ENCODE data around the gene GYG2. TPM values are rescaled to one million over a fixed set of nuclear protein-coding genes. Genes with fewer than 3 reads are reported as not detected.

Gene GYG2
- total and polyA plus RNA-seq, 9 donors: 1.3 to 5.3 (median 3.1) TPM

Other genes with a start within 250 kb of the GYG2 start
- gene CD99, start 137.6 kb upstream of the GYG2 start, total RNA-seq: 158 TPM
- 100 to 1,000 TPM; 265 to 382 (median 326) TPM for gene CD99, start 137.6 kb upstream of the GYG2 start, polyA plus RNA-seq (ENCODE audit: insufficient read depth in 1 of 8, insufficient read length in 8 of 8, low replicate concordance in 1 of 8)
- gene XG, start 76.9 kb upstream of the GYG2 start, total RNA-seq: 3.7 TPM
- gene XG, start 76.9 kb upstream of the GYG2 start, polyA plus RNA-seq (ENCODE audit: insufficient read depth in 1 of 8, insufficient read length in 8 of 8, low replicate concordance in 1 of 8): 1 to 10 TPM in 4 of 8 donors, under 1 TPM in 4; 0.25 to 2.3 (median 0.96) TPM
- gene ARSD, start 100.4 kb downstream of the GYG2 start, total RNA-seq: 8.4 TPM
- 10 to 100 TPM in 3 of 8 donors, 1 to 10 TPM in 5; 7.1 to 10.9 (median 8.2) TPM for gene ARSD, start 100.4 kb downstream of the GYG2 start, polyA plus RNA-seq (ENCODE audit: insufficient read depth in 1 of 8, insufficient read length in 8 of 8, low replicate concordance in 1 of 8)
- gene ARSH, start 177.6 kb downstream of the GYG2 start, total RNA-seq: not detected
- not detected for gene ARSH, start 177.6 kb downstream of the GYG2 start, polyA plus RNA-seq (ENCODE audit: insufficient read depth in 1 of 8, insufficient read length in 8 of 8, low replicate concordance in 1 of 8)
- not detected for gene ARSF, start 212.5 kb downstream of the GYG2 start, total RNA-seq
- gene ARSF, start 212.5 kb downstream of the GYG2 start, polyA plus RNA-seq (ENCODE audit: insufficient read depth in 1 of 8, insufficient read length in 8 of 8, low replicate concordance in 1 of 8): under 1 TPM in 1 of 8 donors, not detected in 7; 0.83 TPM

Data from muscle of leg (tissue), 9 donors.